Endodermal cell (in vitro differentiated cells): ENCODE results near the gene RUBCN. TPM values are rescaled to one million over a fixed set of nuclear protein-coding genes. Genes with fewer than 3 reads are reported as not detected.
"Not testable (repeated sequence)": the region's sequence is repeated elsewhere in the genome, so short reads cannot be mapped to it uniquely, and the experiment has no call there.

Experiments
- DNase-seq: peaks from one replicate; pipeline ENCODE4 v3.0.0-alpha.2; 2017
- H3K27ac ChIP-seq: 2 replicates; pipeline ENCODE4 v1.5.1; 2013; ENCODE audit warnings: mild to moderate bottlenecking, low read depth, low read length, moderate library complexity
- H3K27me3 ChIP-seq: 2 replicates; pipeline ENCODE4 v1.6.1; 2013; ENCODE audit warnings: mild to moderate bottlenecking, low read length, moderate library complexity; ENCODE audit not compliant: insufficient read depth, control insufficient read depth, poor library complexity, severe bottlenecking
- H3K36me3 ChIP-seq: 2 replicates; pipeline ENCODE4 v1.7.0; 2013; ENCODE audit warnings: mild to moderate bottlenecking, low read length, moderate library complexity; ENCODE audit not compliant: control insufficient read depth, insufficient read depth
- H3K4me1 ChIP-seq: one replicate; pipeline ENCODE4 v1.7.0; 2013; ENCODE audit warnings: low read length; ENCODE audit not compliant: control insufficient read depth, insufficient read depth
- H3K4me3 ChIP-seq: 2 replicates; pipeline ENCODE4 v1.5.1; 2013; ENCODE audit warnings: mild to moderate bottlenecking, low read length, moderate library complexity
- H3K9ac ChIP-seq: 2 replicates; pipeline ENCODE4 v1.6.1; 2013; ENCODE audit warnings: mild to moderate bottlenecking, low read length, moderate library complexity; ENCODE audit not compliant: poor library complexity, severe bottlenecking; ENCODE audit errors: extremely low read depth
- H3K9me3 ChIP-seq: 2 replicates; pipeline ENCODE4 v1.6.1; 2013; ENCODE audit warnings: mild to moderate bottlenecking, low read length, moderate library complexity; ENCODE audit not compliant: control insufficient read depth
- H3K27ac Mint-ChIP-seq: 2 replicates; pipeline ENCODE4 v1.8.0; 2020; ENCODE audit warnings: mixed read lengths
- H3K27me3 Mint-ChIP-seq: 2 replicates; pipeline ENCODE4 v1.8.0; 2021; ENCODE audit warnings: mild to moderate bottlenecking, mixed read lengths; ENCODE audit not compliant: insufficient read depth
- H3K36me3 Mint-ChIP-seq: 2 replicates; pipeline ENCODE4 v1.8.0; 2020; ENCODE audit warnings: low read depth, mixed read lengths
- H3K4me1 Mint-ChIP-seq: 2 replicates; pipeline ENCODE4 v1.8.0; 2020; ENCODE audit warnings: mixed read lengths
- H3K4me3 Mint-ChIP-seq: 2 replicates; pipeline ENCODE4 v1.8.0; 2020; ENCODE audit warnings: mild to moderate bottlenecking, moderate library complexity, mixed read lengths
- H3K9me3 Mint-ChIP-seq: 2 replicates; pipeline ENCODE4 v1.8.0; 2020; ENCODE audit warnings: mild to moderate bottlenecking, mixed read lengths
- CTCF ChIP-seq: fragments of 200-600 bp; sonication (generic); conservative IDR thresholded peaks from 2 replicates; pipeline ENCODE4 v1.5.0; 2021; ENCODE audit warnings: antibody characterized with exemption, mild to moderate bottlenecking
- WGBS, 2 experiments: methylation state at CpG; one replicate each; pipeline versions ENCODE4 v1.1.5 to v1.1.7; 2013; ENCODE audit warnings: missing lambda C conversion rate in 2 of 2, mixed read lengths in 1 of 2; ENCODE audit not compliant: insufficient coverage in 1 of 2, insufficient read length in 1 of 2; 5-methylcytosine and 5-hydroxymethylcytosine counted together
- total RNA-seq, 2 donors: library from RNA; stranded (reverse); fragmentation: NEBNext Ultra II Directional in 1 of 2; extraction: Animal tissue kit (Norgen Biotek cat#: 25700) in 1 of 2; gene quantifications; 2 replicates in 1 of 2; 3 replicates in 1 of 2; pipeline ENCODE4 v1.2.1, GENCODE V29; 2021

Gene RUBCN
- total RNA-seq, 2 donors from 2014 or later, result 17.2 to 18.3 TPM

- Mint-ChIP-seq H3K9me3 (peaks cover 12% of the 10 kb centered on the region), H3K4me3 (no peak overlapping the region), H3K27ac (no peak overlapping the region), H3K36me3 (peaks cover 16% of the 10 kb centered on the region), H3K4me1 (peaks cover 12% of the 10 kb centered on the region), H3K27me3 (peaks cover 1% of the 10 kb centered on the region)
- Histone ChIP-seq H3K9ac (no peak overlapping the region), H3K27me3 (no peaks in the 10 kb centered on the region), H3K27ac (no peak overlapping the region), H3K36me3 (no peaks in the 10 kb centered on the region), H3K4me1 (peaks cover 3% of the 10 kb centered on the region), H3K9me3 (no peaks in the 10 kb centered on the region), H3K4me3 (no peak overlapping the region)
- TF ChIP-seq CTCF, result no peak
- DNase-seq, result no peak
- WGBS, 2 experiments, result 89 to 96% methylated on average over 2 to 4 of the region's 4 CpGs
These were observed 3.7 kb downstream of the RUBCN start for GRCh38 chr3:197733042-197733441.

DNA sequence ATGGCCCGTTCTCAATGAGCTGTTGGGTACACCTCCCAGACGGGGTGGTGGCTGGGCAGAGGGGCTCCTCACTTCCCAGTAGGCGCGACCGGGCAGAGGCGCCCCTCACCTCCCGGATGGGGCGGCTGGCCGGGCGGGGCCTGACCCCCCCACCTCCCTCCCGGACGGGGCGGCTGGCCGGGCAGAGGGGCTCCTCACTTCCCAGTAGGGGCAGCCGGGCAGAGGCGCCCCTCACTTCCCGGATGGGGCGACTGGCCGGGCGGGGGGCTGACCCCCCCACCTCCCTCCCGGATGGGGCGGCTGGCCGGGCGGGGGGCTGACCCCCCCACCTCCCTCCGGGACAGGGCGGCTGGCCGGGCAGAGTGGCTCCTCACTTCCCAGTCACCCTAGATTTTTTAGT, 5.2 kb downstream of the RUBCN start:
- H3K27me3 Mint-ChIP-seq, DNase-seq, H3K27ac Mint-ChIP-seq, H3K27me3 ChIP-seq, H3K4me3 Mint-ChIP-seq, H3K27ac ChIP-seq, H3K4me1 ChIP-seq, H3K9ac ChIP-seq, H3K4me3 ChIP-seq, H3K9me3 ChIP-seq, H3K36me3 ChIP-seq, H3K4me1 Mint-ChIP-seq: not testable (repeated sequence)
- 90% methylated on average over 17 of the region's 27 CpGs; no CpG with 5 or more reads in 1 of the 2 experiments for WGBS, 2 experiments
- Mint-ChIP-seq H3K36me3 (peaks cover 16% of the 10 kb centered on the region), H3K9me3 (peaks cover 12% of the 10 kb centered on the region)

GRCh38 chr3:197730770-197731169, 5.9 kb downstream of the RUBCN start:
- H3K9ac ChIP-seq, H3K4me1 Mint-ChIP-seq: not testable (repeated sequence)
- WGBS, 2 experiments, result 100% methylated on average over 1 of the region's 5 CpGs; no CpG with 5 or more reads in 1 of the 2 experiments

DNA sequence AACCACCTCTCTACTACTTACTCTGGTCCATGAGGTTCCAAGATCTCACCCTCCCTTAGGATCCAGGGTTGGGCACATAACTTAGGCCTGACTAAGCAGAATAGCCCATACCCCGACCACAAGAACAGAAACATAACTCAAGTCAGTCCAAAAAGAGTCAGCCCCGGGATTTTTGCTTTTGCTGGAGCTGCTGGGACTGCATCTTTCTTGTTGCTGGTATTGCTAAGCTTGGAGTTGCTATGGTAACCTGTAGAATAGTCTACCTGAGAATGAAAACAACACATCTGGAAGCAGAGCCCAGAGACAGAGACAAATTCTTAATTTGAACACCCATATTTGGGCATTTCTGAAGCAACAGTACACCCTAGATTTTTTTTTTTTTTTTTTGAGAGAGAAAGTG, 6.5 kb downstream of the RUBCN start:
- no peak for TF ChIP-seq CTCF
- Histone ChIP-seq H3K9me3 (no peaks in the 10 kb centered on the region), H3K9ac (no peak overlapping the region), H3K4me1 (no peaks in the 10 kb centered on the region), H3K27me3 (no peaks in the 10 kb centered on the region), H3K4me3 (no peak overlapping the region), H3K36me3 (no peaks in the 10 kb centered on the region), H3K27ac (no peak overlapping the region)
- Mint-ChIP-seq H3K9me3 (peaks cover 12% of the 10 kb centered on the region), H3K27me3 (no peaks in the 10 kb centered on the region), H3K27ac (no peak overlapping the region), H3K4me3 (no peak overlapping the region), H3K4me1 (peaks cover 3% of the 10 kb centered on the region), H3K36me3 (peaks cover 16% of the 10 kb centered on the region)
- no peak for DNase-seq
- 83 to 100% methylated on average over 1 to 2 of the region's 2 CpGs for WGBS, 2 experiments

More at GRCh38 chr3:197730770-197731169, 5.9 kb downstream of the RUBCN start:
- not testable (repeated sequence) for H3K36me3 ChIP-seq, H3K4me3 ChIP-seq, H3K27me3 ChIP-seq, H3K9me3 ChIP-seq, H3K27ac Mint-ChIP-seq, H3K27me3 Mint-ChIP-seq, H3K4me1 ChIP-seq, DNase-seq, H3K4me3 Mint-ChIP-seq, H3K27ac ChIP-seq
- H3K36me3 Mint-ChIP-seq, result peaks cover 16% of the 10 kb centered on the region
- H3K9me3 Mint-ChIP-seq, result peaks cover 12% of the 10 kb centered on the region
